Measurements from ENCODE around the gene CCDC97. TPM values are rescaled to one million over a fixed set of nuclear protein-coding genes. Genes with fewer than 3 reads are reported as not detected.

The CCDC97 gene
- total RNA-seq, 1 donor from 2014 or later, result 8.9 TPM

- peak overlapping the region in 2 of 3 donors; percentile 24 to 59 for H3K4me3 ChIP-seq (ENCODE audit: low read length in 3 of 3)
- peaks cover 46 to 49% (median 46%) of the 10 kb centered on the region in 3 donors for H3K4me1 ChIP-seq (ENCODE audit: control insufficient read depth in 3 of 3, insufficient read depth in 3 of 3, low read length in 3 of 3)
- H3K9me3 ChIP-seq (ENCODE audit: control insufficient read depth in 3 of 3, low read length in 3 of 3), result no peaks in the 10 kb centered on the region
- no peaks in the 10 kb centered on the region for H3K27me3 ChIP-seq (ENCODE audit: control insufficient read depth in 3 of 3, insufficient read depth in 3 of 3, low read length in 3 of 3)
- H3K36me3 ChIP-seq (ENCODE audit: control insufficient read depth in 3 of 3, insufficient read depth in 3 of 3, low read length in 3 of 3), result peaks cover 49 to 68% (median 65%) of the 10 kb centered on the region in 3 donors
- peak overlapping the region; percentile 1 to 59 (median 41) for H3K9ac ChIP-seq (ENCODE audit: low read depth in 1 of 3, low read length in 3 of 3)
- peak overlapping the region; percentile 87 for H3K27ac ChIP-seq (ENCODE audit: low read depth, low read length)
These were observed 11.5 kb upstream of the CCDC97 start for GRCh38 chr19:41298348-41298964.

DNA sequence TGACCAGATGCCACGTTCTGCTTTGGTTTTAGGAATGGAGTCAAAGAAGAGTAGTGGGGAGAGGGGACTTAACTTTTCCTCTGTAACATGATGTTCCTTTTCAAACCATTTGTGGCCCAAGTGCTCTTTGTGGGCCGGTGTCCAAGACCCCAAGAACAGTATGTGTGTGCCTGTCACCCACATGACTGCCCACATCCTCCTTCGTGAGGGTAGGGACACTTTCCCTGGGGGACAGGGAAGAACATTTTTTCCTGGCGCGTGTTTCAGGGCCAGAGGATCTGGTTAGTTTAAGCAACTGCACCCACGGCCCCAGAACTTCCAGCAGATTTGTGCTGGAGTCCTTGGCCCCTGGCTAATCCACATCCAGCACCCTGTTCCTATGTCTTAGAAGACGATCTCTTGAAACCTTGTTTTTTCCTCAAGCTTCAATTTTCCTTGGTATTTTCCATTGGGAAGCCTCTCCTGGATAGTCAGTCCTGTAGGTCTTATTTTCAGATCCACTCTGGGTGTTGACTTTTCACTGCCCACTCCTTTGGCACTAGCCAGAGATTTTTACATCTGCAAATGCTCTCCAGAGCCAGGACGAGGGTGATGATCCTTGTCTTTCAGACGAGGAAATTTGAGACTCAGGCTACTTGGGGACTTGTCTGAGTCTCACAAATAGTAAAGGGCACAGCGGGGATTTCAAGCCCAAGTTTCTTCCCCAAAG is 10.8 kb upstream of the CCDC97 start:
- peak overlapping the region; percentile 87 for H3K27ac ChIP-seq (ENCODE audit: low read depth, low read length)
- peaks cover 46 to 49% (median 46%) of the 10 kb centered on the region in 3 donors for H3K4me1 ChIP-seq (ENCODE audit: control insufficient read depth in 3 of 3, insufficient read depth in 3 of 3, low read length in 3 of 3)
- peaks cover 49 to 68% (median 65%) of the 10 kb centered on the region in 3 donors for H3K36me3 ChIP-seq (ENCODE audit: control insufficient read depth in 3 of 3, insufficient read depth in 3 of 3, low read length in 3 of 3)
- peak overlapping the region; percentile 35 to 65 (median 44) for H3K9ac ChIP-seq (ENCODE audit: low read depth in 1 of 3, low read length in 3 of 3)
- no peaks in the 10 kb centered on the region for H3K9me3 ChIP-seq (ENCODE audit: control insufficient read depth in 3 of 3, low read length in 3 of 3)
- peak overlapping the region in 2 of 3 donors; percentile 10 to 59 for H3K4me3 ChIP-seq (ENCODE audit: low read length in 3 of 3)
- H3K27me3 ChIP-seq (ENCODE audit: control insufficient read depth in 3 of 3, insufficient read depth in 3 of 3, low read length in 3 of 3), result no peaks in the 10 kb centered on the region

DNA sequence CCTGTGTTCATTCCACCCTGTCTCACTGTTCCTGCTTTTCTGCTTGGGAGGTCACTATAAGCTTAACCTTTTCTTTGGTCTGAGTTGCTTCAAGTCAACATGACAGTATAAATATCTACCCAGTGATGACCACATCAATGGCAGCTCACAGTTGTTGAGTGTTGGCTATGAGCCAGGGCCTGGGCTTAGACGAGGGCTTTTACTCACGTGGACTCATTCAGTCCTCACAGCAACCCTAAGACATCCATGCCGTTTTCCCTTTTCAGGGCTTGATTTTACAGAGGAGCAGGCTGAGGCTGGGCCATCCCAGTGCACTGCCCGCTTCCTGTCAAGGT is 10.2 kb upstream of the CCDC97 start:
- Histone ChIP-seq H3K36me3 (ENCODE audit: control insufficient read depth in 3 of 3, insufficient read depth in 3 of 3, low read length in 3 of 3) (peaks cover 49 to 68% (median 65%) of the 10 kb centered on the region in 3 donors), H3K4me3 (ENCODE audit: low read length in 3 of 3) (peak overlapping the region in 1 of 3 donors; percentile 59), H3K27ac (ENCODE audit: low read depth, low read length) (peak overlapping the region; percentile 87), H3K9me3 (ENCODE audit: control insufficient read depth in 3 of 3, low read length in 3 of 3) (no peaks in the 10 kb centered on the region), H3K4me1 (ENCODE audit: control insufficient read depth in 3 of 3, insufficient read depth in 3 of 3, low read length in 3 of 3) (peaks cover 46 to 51% (median 49%) of the 10 kb centered on the region in 3 donors), H3K9ac (ENCODE audit: low read depth in 1 of 3, low read length in 3 of 3) (peak overlapping the region; percentile 35 to 65 (median 44)), H3K27me3 (ENCODE audit: control insufficient read depth in 3 of 3, insufficient read depth in 3 of 3, low read length in 3 of 3) (no peaks in the 10 kb centered on the region)

- Histone ChIP-seq H3K27ac (ENCODE audit: low read depth, low read length) (peak overlapping the region; percentile 87), H3K27me3 (ENCODE audit: control insufficient read depth in 3 of 3, insufficient read depth in 3 of 3, low read length in 3 of 3) (no peaks in the 10 kb centered on the region), H3K9me3 (ENCODE audit: control insufficient read depth in 3 of 3, low read length in 3 of 3) (no peaks in the 10 kb centered on the region), H3K9ac (ENCODE audit: low read depth in 1 of 3, low read length in 3 of 3) (peak overlapping the region; percentile 7 to 65 (median 8)), H3K36me3 (ENCODE audit: control insufficient read depth in 3 of 3, insufficient read depth in 3 of 3, low read length in 3 of 3) (peaks cover 50 to 68% (median 65%) of the 10 kb centered on the region in 3 donors), H3K4me1 (ENCODE audit: control insufficient read depth in 3 of 3, insufficient read depth in 3 of 3, low read length in 3 of 3) (peaks cover 46 to 53% (median 49%) of the 10 kb centered on the region in 3 donors), H3K4me3 (ENCODE audit: low read length in 3 of 3) (no peak overlapping the region)
These were observed 9.4 kb upstream of the CCDC97 start for GRCh38 chr19:41300555-41300954.

DNA sequence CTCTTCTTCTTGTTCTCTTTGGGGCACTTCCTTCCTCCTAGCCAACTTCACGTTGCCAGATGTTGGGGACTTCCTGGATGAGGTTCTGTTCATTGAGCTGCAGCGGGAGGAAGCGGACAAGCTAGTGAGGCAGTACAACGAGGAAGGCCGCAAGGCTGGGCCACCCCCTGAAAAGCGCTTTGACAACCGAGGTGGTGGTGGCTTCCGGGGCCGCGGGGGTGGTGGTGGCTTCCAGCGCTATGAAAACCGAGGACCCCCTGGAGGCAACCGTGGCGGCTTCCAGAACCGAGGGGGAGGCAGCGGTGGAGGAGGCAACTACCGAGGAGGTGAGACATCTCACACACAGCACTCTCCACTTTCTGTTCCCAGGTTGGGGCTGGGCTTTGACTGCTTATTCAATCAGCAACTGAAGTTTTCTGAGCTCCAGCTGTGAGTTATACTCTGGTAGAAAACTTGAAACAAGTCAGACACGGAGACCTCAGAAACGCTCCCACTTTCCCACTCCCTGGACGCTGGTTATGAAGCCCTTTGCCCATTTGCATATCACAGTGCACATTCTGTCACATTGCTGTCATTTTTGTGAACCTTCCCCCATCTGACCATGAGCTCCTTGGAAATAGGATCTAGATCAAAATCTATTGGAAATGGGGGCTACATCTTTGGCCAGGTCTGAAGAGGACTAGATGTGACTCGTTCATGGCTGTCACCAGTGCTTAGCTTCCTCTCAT is 7.2 kb upstream of the CCDC97 start:
- Histone ChIP-seq H3K27ac (ENCODE audit: low read depth, low read length) (no peak overlapping the region), H3K9me3 (ENCODE audit: control insufficient read depth in 3 of 3, low read length in 3 of 3) (no peaks in the 10 kb centered on the region), H3K36me3 (ENCODE audit: control insufficient read depth in 3 of 3, insufficient read depth in 3 of 3, low read length in 3 of 3) (peaks cover 47 to 64% (median 59%) of the 10 kb centered on the region in 3 donors), H3K27me3 (ENCODE audit: control insufficient read depth in 3 of 3, insufficient read depth in 3 of 3, low read length in 3 of 3) (no peaks in the 10 kb centered on the region), H3K9ac (ENCODE audit: low read depth in 1 of 3, low read length in 3 of 3) (no peak overlapping the region), H3K4me3 (ENCODE audit: low read length in 3 of 3) (no peak overlapping the region), H3K4me1 (ENCODE audit: control insufficient read depth in 3 of 3, insufficient read depth in 3 of 3, low read length in 3 of 3) (peaks cover 33 to 39% (median 38%) of the 10 kb centered on the region in 3 donors)

DNA sequence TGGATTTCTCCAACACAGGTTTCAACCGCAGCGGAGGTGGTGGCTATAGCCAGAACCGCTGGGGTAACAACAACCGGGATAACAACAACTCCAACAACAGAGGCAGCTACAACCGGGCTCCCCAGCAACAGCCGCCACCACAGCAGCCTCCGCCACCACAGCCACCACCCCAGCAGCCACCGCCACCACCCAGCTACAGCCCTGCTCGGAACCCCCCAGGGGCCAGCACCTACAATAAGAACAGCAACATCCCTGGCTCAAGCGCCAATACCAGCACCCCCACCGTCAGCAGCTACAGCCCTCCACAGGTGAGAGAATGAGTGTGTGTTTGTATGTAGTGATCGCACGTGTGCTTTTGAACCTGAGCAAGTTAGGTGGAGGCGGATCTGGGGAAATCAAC is 6.0 kb upstream of the CCDC97 start:
- peaks cover 33 to 39% (median 37%) of the 10 kb centered on the region in 3 donors for H3K4me1 ChIP-seq (ENCODE audit: control insufficient read depth in 3 of 3, insufficient read depth in 3 of 3, low read length in 3 of 3)
- no peak overlapping the region for H3K4me3 ChIP-seq (ENCODE audit: low read length in 3 of 3)
- H3K27me3 ChIP-seq (ENCODE audit: control insufficient read depth in 3 of 3, insufficient read depth in 3 of 3, low read length in 3 of 3), result no peaks in the 10 kb centered on the region
- H3K9me3 ChIP-seq (ENCODE audit: control insufficient read depth in 3 of 3, low read length in 3 of 3), result no peaks in the 10 kb centered on the region
- H3K27ac ChIP-seq (ENCODE audit: low read depth, low read length), result no peak overlapping the region
- H3K9ac ChIP-seq (ENCODE audit: low read depth in 1 of 3, low read length in 3 of 3), result no peak overlapping the region
- H3K36me3 ChIP-seq (ENCODE audit: control insufficient read depth in 3 of 3, insufficient read depth in 3 of 3, low read length in 3 of 3), result peaks cover 51 to 62% (median 59%) of the 10 kb centered on the region in 3 donors

- no peaks in the 10 kb centered on the region for H3K27me3 ChIP-seq (ENCODE audit: control insufficient read depth in 3 of 3, insufficient read depth in 3 of 3, low read length in 3 of 3)
- H3K4me1 ChIP-seq (ENCODE audit: control insufficient read depth in 3 of 3, insufficient read depth in 3 of 3, low read length in 3 of 3), result peaks cover 29 to 35% (median 34%) of the 10 kb centered on the region in 3 donors
- no peak overlapping the region for H3K4me3 ChIP-seq (ENCODE audit: low read length in 3 of 3)
- no peak overlapping the region for H3K9ac ChIP-seq (ENCODE audit: low read depth in 1 of 3, low read length in 3 of 3)
- no peak overlapping the region for H3K27ac ChIP-seq (ENCODE audit: low read depth, low read length)
- peaks cover 51 to 62% (median 59%) of the 10 kb centered on the region in 3 donors for H3K36me3 ChIP-seq (ENCODE audit: control insufficient read depth in 3 of 3, insufficient read depth in 3 of 3, low read length in 3 of 3)
- H3K9me3 ChIP-seq (ENCODE audit: control insufficient read depth in 3 of 3, low read length in 3 of 3), result no peaks in the 10 kb centered on the region
These were observed 5.1 kb upstream of the CCDC97 start for GRCh38 chr19:41304706-41305483.

- H3K27me3 ChIP-seq (ENCODE audit: control insufficient read depth in 3 of 3, insufficient read depth in 3 of 3, low read length in 3 of 3), result no peaks in the 10 kb centered on the region
- H3K27ac ChIP-seq (ENCODE audit: low read depth, low read length), result peak overlapping the region; percentile 21
- peaks cover 48 to 62% (median 53%) of the 10 kb centered on the region in 3 donors for H3K36me3 ChIP-seq (ENCODE audit: control insufficient read depth in 3 of 3, insufficient read depth in 3 of 3, low read length in 3 of 3)
- peak overlapping the region in 1 of 3 donors; percentile 16 for H3K9ac ChIP-seq (ENCODE audit: low read depth in 1 of 3, low read length in 3 of 3)
- peaks cover 30 to 32% (median 31%) of the 10 kb centered on the region in 3 donors for H3K4me1 ChIP-seq (ENCODE audit: control insufficient read depth in 3 of 3, insufficient read depth in 3 of 3, low read length in 3 of 3)
- H3K9me3 ChIP-seq (ENCODE audit: control insufficient read depth in 3 of 3, low read length in 3 of 3), result no peaks in the 10 kb centered on the region
- no peak overlapping the region for H3K4me3 ChIP-seq (ENCODE audit: low read length in 3 of 3)
These were observed 3.8 kb upstream of the CCDC97 start for GRCh38 chr19:41305927-41306793.
